Thymus (tissue), 11 donors: ENCODE data around the gene CYP11A1. TPM values are rescaled to one million over a fixed set of nuclear protein-coding genes. Genes with fewer than 3 reads are reported as not detected.
A peak's percentile ranks its signal among the peaks of the same experiment; 100 is the strongest.
"Not testable (repeated sequence)": the region's sequence is repeated elsewhere in the genome, so short reads cannot be mapped to it uniquely, and the experiment has no call there.

ENCODE experiments used
- DNase-seq, 9 donors: peaks; one replicate each; pipeline ENCODE4 v3.0.0-alpha.2; 2013; ENCODE audit warnings: low spot score in 9 of 9, low read depth in 6 of 9, missing footprints in 1 of 9
- H3K27ac ChIP-seq, 2 donors: one replicate each; pipeline ENCODE4 v1.5.1; 2013; ENCODE audit warnings: control low read depth in 1 of 2, low read depth in 1 of 2, low read length in 1 of 2, mild to moderate bottlenecking in 1 of 2, moderate library complexity in 1 of 2
- H3K27me3 ChIP-seq, 2 donors: one replicate each; pipeline ENCODE4 v1.5.1; 2013; ENCODE audit warnings: low read length in 1 of 2; ENCODE audit not compliant: control insufficient read depth in 2 of 2, insufficient read depth in 1 of 2
- H3K36me3 ChIP-seq, 2 donors: one replicate each; pipeline ENCODE4 v1.5.1; 2013; ENCODE audit warnings: low read length in 1 of 2, mild to moderate bottlenecking in 1 of 2, moderate library complexity in 1 of 2; ENCODE audit not compliant: control insufficient read depth in 2 of 2, insufficient read depth in 2 of 2
- H3K4me1 ChIP-seq, 2 donors: one replicate each; pipeline ENCODE4 v1.5.1; 2013; ENCODE audit warnings: low read length in 2 of 2; ENCODE audit not compliant: control insufficient read depth in 2 of 2, insufficient read depth in 2 of 2
- H3K4me3 ChIP-seq, 2 donors: one replicate each; pipeline ENCODE4 v1.5.1; 2013; ENCODE audit warnings: low read length in 2 of 2, control low read depth in 1 of 2, mild to moderate bottlenecking in 1 of 2
- H3K9me3 ChIP-seq, 2 donors: one replicate each; pipeline ENCODE4 v1.5.1; 2013; ENCODE audit warnings: low read length in 1 of 2, mild to moderate bottlenecking in 1 of 2; ENCODE audit not compliant: control insufficient read depth in 2 of 2, insufficient read depth in 1 of 2
- WGBS: extraction: QIAGEN DNeasy Blood & Tissue Kit; methylation state at CpG from one replicate; pipeline ENCODE4 v1.1.7; 2013; 5-methylcytosine and 5-hydroxymethylcytosine counted together
- polyA plus RNA-seq: library from polyadenylated mRNA; stranded (reverse); fragments of 200-250 nt; gene quantifications from one replicate; pipeline ENCODE4 v1.2.3, GENCODE V29; 2013
- total RNA-seq: library from RNA; stranded (reverse); fragments of 120-200 nt; gene quantifications from one replicate; pipeline ENCODE4 v1.2.4, GENCODE V29; 2013
- donor health status: healthy.

Gene CYP11A1
- total and polyA plus RNA-seq, 2 donors, result 0.66 to 1.0 TPM

GRCh38 chr15:74391582-74392450, 24.4 kb upstream of the CYP11A1 start:
- no peak overlapping the region for H3K4me3 ChIP-seq
- H3K4me1 ChIP-seq, result peaks cover 58 to 97% of the 10 kb centered on the region in 2 donors
- 79% methylated on average over 9 of the region's 9 CpGs for WGBS
- no peaks in the 10 kb centered on the region for H3K36me3 ChIP-seq
- peak overlapping the region in 1 of 2 donors; percentile 95 for H3K27ac ChIP-seq
- H3K9me3 ChIP-seq, result peaks cover 0 to 6% of the 10 kb centered on the region in 2 donors
- peak in 1 of 9 donors; percentile 31 for DNase-seq
- no peaks in the 10 kb centered on the region for H3K27me3 ChIP-seq

GRCh38 chr15:74390647-74391288, 23.3 kb upstream of the CYP11A1 start:
- Histone ChIP-seq H3K27me3 (no peaks in the 10 kb centered on the region), H3K4me3 (no peak overlapping the region), H3K9me3 (peaks cover 0 to 6% of the 10 kb centered on the region in 2 donors), H3K4me1 (peaks cover 61 to 97% of the 10 kb centered on the region in 2 donors), H3K36me3 (no peaks in the 10 kb centered on the region), H3K27ac (peak overlapping the region in 1 of 2 donors; percentile 95)
- 57% methylated on average over 12 of the region's 12 CpGs for WGBS
- peak in 1 of 9 donors; percentile 42 for DNase-seq

- 98% methylated on average over 11 of the region's 11 CpGs for WGBS
- Histone ChIP-seq H3K4me1 (peaks cover 67 to 97% of the 10 kb centered on the region in 2 donors), H3K27ac (peak overlapping the region in 1 of 2 donors; percentile 95)
- H3K4me3 ChIP-seq, DNase-seq, H3K36me3 ChIP-seq, H3K9me3 ChIP-seq, H3K27me3 ChIP-seq: not testable (repeated sequence)
These were observed 22.7 kb upstream of the CYP11A1 start for GRCh38 chr15:74390049-74390646.

GRCh38 chr15:74389241-74390048, 22.0 kb upstream of the CYP11A1 start:
- Histone ChIP-seq H3K27me3 (no peaks in the 10 kb centered on the region), H3K4me1 (peaks cover 74 to 100% of the 10 kb centered on the region in 2 donors), H3K36me3 (no peaks in the 10 kb centered on the region), H3K9me3 (peaks cover 0 to 6% of the 10 kb centered on the region in 2 donors), H3K4me3 (no peak overlapping the region), H3K27ac (peak overlapping the region in 1 of 2 donors; percentile 95)
- peak in 1 of 9 donors; percentile 53 for DNase-seq
- WGBS, result 74% methylated on average over 20 of the region's 20 CpGs

- peak overlapping the region; percentile 83 to 95 for H3K27ac ChIP-seq
- H3K4me3 ChIP-seq, result no peak overlapping the region
- WGBS, result 53% methylated on average over 10 of the region's 10 CpGs
- H3K4me1 ChIP-seq, result peaks cover 84 to 100% of the 10 kb centered on the region in 2 donors
- peak in 2 of 9 donors; percentile 65 to 82 for DNase-seq
- H3K27me3 ChIP-seq, result no peaks in the 10 kb centered on the region
- no peaks in the 10 kb centered on the region for H3K36me3 ChIP-seq
- H3K9me3 ChIP-seq, result peaks cover 0 to 6% of the 10 kb centered on the region in 2 donors
These were observed 21.0 kb upstream of the CYP11A1 start for GRCh38 chr15:74388363-74388951.

GRCh38 chr15:74387621-74388362, 20.3 kb upstream of the CYP11A1 start:
- no peak for DNase-seq
- H3K9me3 ChIP-seq, result peaks cover 0 to 6% of the 10 kb centered on the region in 2 donors
- WGBS, result 84% methylated on average over 10 of the region's 10 CpGs
- H3K4me3 ChIP-seq, result peak overlapping the region; percentile 4 to 45
- peaks cover 90 to 100% of the 10 kb centered on the region in 2 donors for H3K4me1 ChIP-seq
- no peaks in the 10 kb centered on the region for H3K27me3 ChIP-seq
- H3K27ac ChIP-seq, result peak overlapping the region; percentile 83 to 95
- H3K36me3 ChIP-seq, result no peaks in the 10 kb centered on the region

DNA sequence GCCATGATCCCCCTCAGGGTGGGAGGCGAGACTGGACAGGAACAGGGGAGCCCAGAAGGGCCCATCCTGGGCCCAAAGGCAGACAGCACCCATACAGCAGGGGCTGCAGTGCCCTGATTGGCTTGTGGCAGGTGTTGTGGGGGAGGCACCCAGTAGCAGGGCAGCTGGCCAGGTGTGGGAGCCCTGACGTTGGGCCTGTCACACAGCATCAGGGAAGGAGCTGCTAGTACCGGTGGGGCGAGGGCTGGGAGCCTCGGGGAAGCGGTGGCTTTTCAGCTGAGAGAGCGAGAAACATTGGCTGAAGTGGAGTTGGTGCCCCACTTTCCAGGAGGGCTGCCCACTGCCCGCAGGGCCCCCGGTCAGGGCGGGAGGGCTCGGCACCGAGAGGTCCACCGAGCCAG, 19.7 kb upstream of the CYP11A1 start:
- Histone ChIP-seq H3K27ac (peak overlapping the region; percentile 64 to 95), H3K36me3 (no peaks in the 10 kb centered on the region), H3K4me1 (peaks cover 93 to 100% of the 10 kb centered on the region in 2 donors), H3K27me3 (no peaks in the 10 kb centered on the region), H3K4me3 (peak overlapping the region; percentile 4 to 45), H3K9me3 (peaks cover 0 to 6% of the 10 kb centered on the region in 2 donors)
- peak in 4 of 9 donors; percentile 67 to 88 (median 80) for DNase-seq
- 53% methylated on average over 13 of the region's 13 CpGs for WGBS
